ENCODE results near the gene SPC25.

SPC25 gene

DNA sequence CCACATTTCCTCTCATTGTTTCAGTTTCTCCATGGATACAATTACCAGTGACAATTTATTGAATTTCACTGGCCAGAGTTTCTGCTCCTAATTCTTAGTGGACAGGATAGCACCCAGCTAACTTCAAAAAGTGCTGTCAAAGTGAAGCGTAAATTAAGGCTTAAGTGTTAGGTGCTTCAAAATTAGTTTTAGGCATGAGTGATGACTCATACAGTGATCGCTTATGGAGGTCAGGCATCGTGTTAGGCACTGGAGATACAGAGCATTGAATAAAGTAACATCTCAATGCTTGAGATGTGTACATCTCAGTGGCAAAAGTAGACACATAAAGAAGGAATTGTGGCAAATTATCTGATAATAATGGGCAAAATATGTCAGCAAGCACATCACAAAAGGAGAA, 47.0 kb downstream of the SPC25 start:
- DNase-seq (ENCODE audit: low read depth in 2 of 2) = no peak

DNA sequence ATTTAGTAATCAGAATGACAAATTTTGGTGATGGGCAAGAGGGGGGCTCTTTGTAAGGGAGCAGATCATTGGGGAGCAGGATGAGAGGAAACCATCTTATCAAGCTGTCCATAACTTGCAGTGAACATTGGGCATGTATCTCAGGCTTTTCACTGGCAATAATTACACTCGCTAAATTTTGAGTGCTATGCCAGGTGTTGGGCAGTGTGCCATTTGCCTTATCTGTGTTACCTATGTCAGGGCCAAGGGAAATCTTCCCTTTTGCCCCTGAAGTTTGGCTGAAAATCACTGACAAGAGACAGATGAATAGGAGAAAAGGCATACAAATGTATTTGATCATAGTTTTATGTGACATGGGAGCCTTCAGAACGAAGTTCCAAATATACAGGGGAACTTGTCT, 48.8 kb downstream of the SPC25 start:
- no peak for DNase-seq (ENCODE audit: low read depth in 2 of 2)

DNA sequence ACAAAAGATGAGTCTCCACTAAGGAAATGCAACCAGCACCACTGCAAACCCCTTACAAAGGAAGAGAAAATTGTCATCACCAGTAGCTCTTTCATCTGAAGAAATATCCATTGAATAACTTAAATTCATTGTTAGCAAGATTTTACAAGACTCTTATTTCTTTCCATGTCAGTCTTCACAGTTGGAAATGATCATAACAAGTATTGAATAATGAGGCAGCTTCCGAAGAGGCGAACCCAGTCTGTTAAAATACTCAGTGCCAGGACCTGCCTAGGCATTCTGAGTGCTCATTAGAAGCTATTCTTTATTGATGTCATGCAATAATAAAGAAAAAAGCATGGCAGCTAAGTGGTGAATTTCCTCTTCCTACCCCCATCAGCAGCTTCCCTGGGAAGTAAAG, 54.3 kb downstream of the SPC25 start:
- no peak for DNase-seq (ENCODE audit: low read depth in 2 of 2)

DNA sequence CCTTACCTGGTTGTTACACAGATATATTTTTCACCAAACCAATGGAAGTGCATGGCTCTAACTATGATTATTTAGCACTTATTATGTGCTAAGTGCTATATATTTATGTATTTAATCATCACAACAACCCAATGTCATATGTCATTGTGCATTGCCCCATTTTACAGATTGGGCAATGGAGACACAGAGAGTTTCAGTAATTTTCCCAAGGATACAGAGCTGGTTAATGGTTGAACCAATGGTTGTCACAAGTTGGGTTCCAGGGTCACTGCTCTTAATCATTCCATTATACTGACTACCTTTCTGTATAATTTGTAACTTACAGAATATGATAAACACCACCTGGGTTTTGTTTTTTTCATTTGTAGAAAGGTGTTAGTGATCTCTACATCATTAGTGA, 58.6 kb downstream of the SPC25 start:
- no peak for DNase-seq (ENCODE audit: low read depth in 2 of 2)

DNA sequence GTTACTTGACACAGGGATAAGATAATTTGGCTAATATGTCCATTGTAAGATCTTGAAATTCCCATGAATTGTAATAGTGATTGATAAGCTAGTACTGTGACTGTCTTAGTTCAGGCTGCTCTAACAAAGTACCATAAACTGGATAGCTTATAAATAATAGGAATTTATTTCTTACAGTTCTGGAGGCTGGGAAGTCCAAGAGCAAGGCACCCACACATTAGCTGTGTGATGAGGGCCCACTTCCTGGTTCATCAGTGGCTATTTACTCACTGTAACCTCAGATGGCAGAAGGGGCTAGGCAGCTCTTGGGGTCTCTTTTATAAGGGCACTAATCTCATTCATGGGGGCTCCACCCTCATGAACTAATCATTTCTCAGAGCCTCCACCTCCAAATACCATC, 59.3 kb downstream of the SPC25 start:
- no peak for DNase-seq (ENCODE audit: low read depth in 2 of 2)

DNA sequence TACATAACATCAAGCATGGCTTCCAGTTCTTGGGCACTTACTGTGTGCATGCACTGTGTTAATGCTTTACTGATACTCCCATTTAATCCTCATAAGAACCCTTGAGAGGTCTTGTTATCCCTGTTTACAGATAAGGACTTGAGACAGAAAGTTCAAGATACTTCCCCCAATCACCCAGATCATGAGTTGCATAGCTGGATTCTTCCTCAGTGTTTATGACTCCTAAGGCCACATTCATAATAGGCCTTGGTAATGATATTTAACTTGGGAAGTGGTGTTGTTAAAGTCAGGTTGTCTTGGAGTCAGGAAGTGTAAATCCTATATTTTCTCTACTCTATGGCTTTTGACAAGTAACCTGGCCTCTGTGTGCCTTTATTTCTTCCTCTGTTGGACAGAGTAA, 65.1 kb downstream of the SPC25 start:
- DNase-seq (ENCODE audit: low read depth in 2 of 2) = no peak

DNA sequence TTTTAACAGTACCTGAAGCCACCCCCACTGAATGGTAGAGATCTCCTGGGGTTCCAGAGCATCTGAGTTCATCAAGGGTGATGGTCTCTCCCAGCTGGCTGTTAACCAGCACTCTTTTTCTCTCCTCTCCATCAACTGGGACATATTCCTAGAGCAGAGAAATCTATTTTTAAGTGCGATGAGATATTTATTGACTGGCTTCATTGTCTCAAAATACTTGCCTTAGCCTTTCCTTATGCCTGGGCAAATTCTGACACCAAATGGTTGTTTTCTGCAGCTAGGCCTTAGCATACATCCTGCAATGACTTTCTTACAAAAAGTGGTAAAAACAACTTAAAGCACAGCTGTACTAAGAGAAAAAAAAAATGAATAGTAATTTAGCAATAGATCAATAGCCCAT, 68.2 kb downstream of the SPC25 start:
- DNase-seq (ENCODE audit: low read depth in 2 of 2) = no peak

DNA sequence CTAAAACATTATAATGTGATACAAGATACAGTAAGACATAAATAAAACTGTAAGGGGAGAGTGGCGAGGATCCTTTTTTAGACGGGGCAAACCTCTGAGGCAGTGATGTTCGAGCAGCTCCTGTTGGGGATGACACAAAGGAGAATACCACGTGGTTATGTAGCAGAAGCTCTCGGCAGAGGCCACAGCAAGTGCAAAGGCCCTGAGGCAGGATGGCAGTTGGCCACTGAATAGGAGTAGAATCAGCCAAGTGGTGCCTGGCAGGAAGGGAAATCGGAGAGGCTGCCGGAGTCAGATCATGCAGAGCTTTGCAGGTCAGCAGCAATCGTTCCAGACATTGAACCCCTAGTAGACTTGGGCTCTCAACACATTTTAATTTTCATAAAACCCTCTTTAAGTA, 68.7 kb downstream of the SPC25 start:
- no peak for DNase-seq (ENCODE audit: low read depth in 2 of 2)
